NB4 (cell line): ENCODE measurements around the gene TPM3.

ENCODE experiments used
- POLR2A ChIP-seq: IDR thresholded peaks from 2 replicates; pipeline ENCODE4 v1.6.1; 2011; ENCODE audit warnings: mild to moderate bottlenecking; ENCODE audit not compliant: insufficient read length; ENCODE audit errors: extremely low read depth
- TF ChIP-seq, protein P1 (sequence below): IDR thresholded peaks from one replicate; pipeline ENCODE4 v1.5.1; 2012; ENCODE audit warnings: low read depth, low read length

GRCh38 chr1:154157520-154158306 lies 34.2 kb downstream of the TPM3 start:
- TF ChIP-seq POLR2A = no peak
- TF ChIP-seq, protein P1, sequence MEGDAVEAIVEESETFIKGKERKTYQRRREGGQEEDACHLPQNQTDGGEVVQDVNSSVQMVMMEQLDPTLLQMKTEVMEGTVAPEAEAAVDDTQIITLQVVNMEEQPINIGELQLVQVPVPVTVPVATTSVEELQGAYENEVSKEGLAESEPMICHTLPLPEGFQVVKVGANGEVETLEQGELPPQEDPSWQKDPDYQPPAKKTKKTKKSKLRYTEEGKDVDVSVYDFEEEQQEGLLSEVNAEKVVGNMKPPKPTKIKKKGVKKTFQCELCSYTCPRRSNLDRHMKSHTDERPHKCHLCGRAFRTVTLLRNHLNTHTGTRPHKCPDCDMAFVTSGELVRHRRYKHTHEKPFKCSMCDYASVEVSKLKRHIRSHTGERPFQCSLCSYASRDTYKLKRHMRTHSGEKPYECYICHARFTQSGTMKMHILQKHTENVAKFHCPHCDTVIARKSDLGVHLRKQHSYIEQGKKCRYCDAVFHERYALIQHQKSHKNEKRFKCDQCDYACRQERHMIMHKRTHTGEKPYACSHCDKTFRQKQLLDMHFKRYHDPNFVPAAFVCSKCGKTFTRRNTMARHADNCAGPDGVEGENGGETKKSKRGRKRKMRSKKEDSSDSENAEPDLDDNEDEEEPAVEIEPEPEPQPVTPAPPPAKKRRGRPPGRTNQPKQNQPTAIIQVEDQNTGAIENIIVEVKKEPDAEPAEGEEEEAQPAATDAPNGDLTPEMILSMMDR = no peak
